HepG2 (cell line): ENCODE measurements around the gene C1orf185. TPM values are rescaled to one million over a fixed set of nuclear protein-coding genes. Genes with fewer than 3 reads are reported as not detected.
"Not testable (repeated sequence)": the region's sequence is repeated elsewhere in the genome, so short reads cannot be mapped to it uniquely, and the experiment has no call there.

Experiments used
- ATAC-seq: fragments of 200-7000 bp; cut with Tn5 transposase; 3 replicates; pipeline ENCODE4 v1.9.1; 2020; ENCODE audit warnings: mild to moderate bottlenecking, moderate library complexity
- BruUV-seq: library from RNA; stranded (reverse); fragments of 400-500 nt; replicated peaks from 2 replicates; lab custom pipeline; 2021; lab: Mats Ljungman, UMichigan
- CTCF ChIA-PET: fragments of 300-600 bp; formaldehyde crosslinking; extraction: SDS; loops from one replicate; lab custom pipeline; 2021; ENCODE audit warnings: low total read pairs, inconsistent platforms, low intra/inter-chr PET ratio; lab: Yijun Ruan, JAX
- POLR2A ChIA-PET: fragments of 350-600 bp; sonication (Branson Sonifier 250); formaldehyde crosslinking; loops from one replicate; lab custom pipeline; 2020; ENCODE audit warnings: antibody characterized with exemption, inconsistent platforms; lab: Yijun Ruan, JAX
- DNase-seq: peaks from one replicate; pipeline ENCODE4 v3.0.0-alpha.2; 2015; ENCODE audit warnings: low spot score
- FAIRE-seq: peaks from 3 replicates; lab custom pipeline; 2011; peaks lifted over from hg19 to GRCh38; lab: Jason Lieb, UNC
- H2AFZ ChIP-seq: one replicate; pipeline ENCODE4 v1.6.1; 2011; ENCODE audit warnings: low read length, inconsistent platforms
- H3K27ac ChIP-seq: fragments of 300-600 bp; 3 replicates; pipeline ENCODE4 v1.8.0; 2011; ENCODE audit warnings: mixed run types, mild to moderate bottlenecking, mixed read lengths, low read length, inconsistent platforms; ENCODE audit not compliant: insufficient read depth; ENCODE audit errors: extremely low read length
- H3K27me3 ChIP-seq, 2 experiments: fragments of 200-600 bp in 1 of 2; 2 replicates in 1 of 2; 3 replicates in 1 of 2; pipeline versions ENCODE4 v1.6.0 to v1.8.0; 2011; ENCODE audit warnings: low read length in 2 of 2, mild to moderate bottlenecking in 2 of 2, moderate library complexity in 2 of 2, inconsistent platforms in 1 of 2; ENCODE audit not compliant: insufficient read depth in 2 of 2, control insufficient read depth in 1 of 2
- H3K36me3 ChIP-seq, 2 experiments: fragments of 200-600 bp in 1 of 2; replicated peaks in 1 of 2; 2 replicates in 1 of 2; 3 replicates in 1 of 2; pipeline versions ENCODE4 v1.5.1 to v1.8.0; 2011; ENCODE audit warnings: low read length in 2 of 2, inconsistent platforms in 1 of 2; ENCODE audit not compliant: insufficient read depth in 2 of 2, control insufficient read depth in 1 of 2
- H3K4me1 ChIP-seq: 2 replicates; pipeline ENCODE4 v1.5.1; 2012; ENCODE audit warnings: low read length, inconsistent platforms; ENCODE audit not compliant: insufficient read depth
- H3K4me2 ChIP-seq: 2 replicates; pipeline ENCODE4 v1.6.0; 2011; ENCODE audit warnings: low read depth, low read length, inconsistent platforms
- H3K4me3 ChIP-seq, 3 experiments: fragments of 200-600 bp in 1 of 3; sonication (generic), shearing (Covaris generic) in 1 of 3; replicated peaks in 1 of 3; 2 replicates each; pipeline ENCODE4 v1.5.1; 2011 to 2016; ENCODE audit warnings: low read length in 3 of 3, inconsistent platforms in 2 of 3, low read depth in 2 of 3, mild to moderate bottlenecking in 2 of 3, control low read depth in 1 of 3, mixed read lengths in 1 of 3; ENCODE audit not compliant: insufficient read depth in 1 of 3
- H3K79me2 ChIP-seq: one replicate; pipeline ENCODE4 v1.6.1; 2011; ENCODE audit warnings: low read length, inconsistent platforms; ENCODE audit not compliant: insufficient read depth
- H3K9ac ChIP-seq: 2 replicates; pipeline ENCODE4 v1.6.0; 2011; ENCODE audit warnings: mild to moderate bottlenecking, low read depth, low read length, inconsistent platforms; ENCODE audit not compliant: insufficient read depth
- H3K9me3 ChIP-seq: 2 replicates; pipeline ENCODE4 v1.5.1; 2012; ENCODE audit warnings: mild to moderate bottlenecking, low read length
- H4K20me1 ChIP-seq: 2 replicates; pipeline ENCODE4 v1.6.0; 2011; ENCODE audit warnings: inconsistent platforms, mild to moderate bottlenecking, low read length, moderate library complexity; ENCODE audit not compliant: insufficient read depth
- EZH2 ChIP-seq: conservative IDR thresholded peaks from 2 replicates; pipeline ENCODE4 v1.6.1; 2012; ENCODE audit warnings: mild to moderate bottlenecking, low read depth, low read length, moderate library complexity
- FOXA1 ChIP-seq, 2 experiments: fragments of 450-650 bp in 1 of 2; sonication (generic) in 1 of 2; formaldehyde crosslinking in 1 of 2; IDR thresholded peaks; 2 replicates each; pipeline versions ENCODE4 v1.4.0 to v1.6.1; 2016 to 2020; ENCODE audit warnings: missing genetic modification reagents in 1 of 2
- HNF1B ChIP-seq: sonication (generic); formaldehyde crosslinking; IDR thresholded peaks from 2 replicates; pipeline ENCODE4 v1.5.1; 2020; ENCODE audit warnings: mild to moderate bottlenecking, moderate library complexity, missing genetic modification reagents
- HNF4A ChIP-seq: sonication (generic); formaldehyde crosslinking; IDR thresholded peaks from 2 replicates; pipeline ENCODE4 v1.4.0; 2020; ENCODE audit warnings: missing genetic modification reagents
- MTF1 ChIP-seq: sonication (generic); formaldehyde crosslinking; IDR thresholded peaks from 2 replicates; pipeline ENCODE4 v1.5.0; 2020; ENCODE audit warnings: missing genetic modification reagents
- NCOA2 ChIP-seq: sonication (generic); formaldehyde crosslinking; IDR thresholded peaks from 2 replicates; pipeline ENCODE4 v1.8.0; 2022; ENCODE audit warnings: inconsistent platforms
- PCBP1 ChIP-seq: fragments of 200-400 bp; formaldehyde crosslinking; IDR thresholded peaks from 2 replicates; pipeline ENCODE4 v1.6.1; 2017; ENCODE audit warnings: mild to moderate bottlenecking, low read depth, low read length, borderline replicate concordance
- PREB ChIP-seq: sonication (generic); formaldehyde crosslinking; IDR thresholded peaks from 2 replicates; pipeline ENCODE4 v1.4.0; 2020; ENCODE audit warnings: missing genetic modification reagents
- RORA ChIP-seq: sonication (generic); formaldehyde crosslinking; IDR thresholded peaks from 2 replicates; pipeline ENCODE4 v1.5.0; 2020; ENCODE audit warnings: mild to moderate bottlenecking, missing genetic modification reagents, moderate library complexity
- SYNCRIP ChIP-seq: fragments of 200-400 bp; formaldehyde crosslinking; IDR thresholded peaks from 2 replicates; pipeline ENCODE4 v1.6.1; 2018; ENCODE audit warnings: mild to moderate bottlenecking, low read depth, low read length; ENCODE audit not compliant: insufficient read depth
- ZMYM4 ChIP-seq: sonication (generic); formaldehyde crosslinking; IDR thresholded peaks from 2 replicates; pipeline ENCODE4 v1.8.1; 2023; ENCODE audit warnings: mild to moderate bottlenecking, missing genetic modification reagents
- ZNF552 ChIP-seq: sonication (generic); formaldehyde crosslinking; IDR thresholded peaks from 2 replicates; pipeline ENCODE4 v1.9.0; 2022; ENCODE audit warnings: missing genetic modification reagents, mild to moderate bottlenecking, borderline replicate concordance
- ZNF652 ChIP-seq: IDR thresholded peaks from 2 replicates; pipeline ENCODE4 v1.6.1; 2016; ENCODE audit warnings: low read depth, borderline replicate concordance
- ZNF670 ChIP-seq: sonication (generic); formaldehyde crosslinking; IDR thresholded peaks from 2 replicates; pipeline ENCODE4 v1.8.0; 2022; ENCODE audit warnings: mild to moderate bottlenecking, missing genetic modification reagents, borderline replicate concordance
- ZNF7 ChIP-seq: IDR thresholded peaks from 2 replicates; pipeline ENCODE4 v1.6.1; 2016; ENCODE audit warnings: missing biosample characterization, missing genetic modification reagents
- ZSCAN30 ChIP-seq: sonication (generic); formaldehyde crosslinking; IDR thresholded peaks from 2 replicates; pipeline ENCODE4 v1.5.0; 2020; ENCODE audit warnings: mild to moderate bottlenecking, missing genetic modification reagents
- WGBS: methylation state at CpG from one replicate; pipeline ENCODE4 v1.1.6; 2017; ENCODE audit warnings: low lambda C conversion rate; 5-methylcytosine and 5-hydroxymethylcytosine counted together
- in situ Hi-C: cut with HindIII; loops from 2 replicates; pipeline ENCODE4 v1.10.0; 2017; ENCODE audit warnings: low pct_unique_long_range_greater_than_20kb; ENCODE audit not compliant: extremely low pct_ligation_motif_present
- intact Hi-C: fragments of 100-400 bp; cut with micrococcal nuclease; formaldehyde crosslinking; loops from one replicate; pipeline ENCODE4 v1.10.0; 2022; ENCODE audit not compliant: unreplicated experiment
- polyA plus RNA-seq, 8 experiments: library from polyadenylated mRNA; depleted of rRNA in 3 of 8; stranded (reverse) in 7 of 8; unstranded in 1 of 8; fragments of >200 nt; fragmentation: Illumina TruSeq in 4 of 8; extraction: Trizol in 4 of 8; gene quantifications; 2 replicates each; pipeline versions ENCODE4 v1.2.1 to v1.2.3, GENCODE V29; 2011 to 2016; ENCODE audit warnings: low read depth in 4 of 8, missing spikeins in 1 of 8, mixed read lengths in 1 of 8; ENCODE audit not compliant: insufficient read depth in 1 of 8
- total RNA-seq, 5 experiments: library from RNA; depleted of rRNA; stranded (reverse); fragments of >200 nt; fragmentation: Illumina TruSeq; extraction: Trizol; gene quantifications; 2 replicates each; pipeline ENCODE4 v1.2.3, GENCODE V29; 2016; ENCODE audit warnings: low read depth in 1 of 5

The C1orf185 gene
- total and polyA plus RNA-seq, 2 of the 13 experiments (the other 11 are each of a cell fraction or from before 2014, with no cell fraction given): not detected

GRCh38 chr1:51133045-51133444, 31.0 kb downstream of the C1orf185 start:
- Histone ChIP-seq H3K79me2 (no peaks in the 10 kb centered on the region), H3K36me3 (no peaks in the 10 kb centered on the region), H2AFZ (no peak overlapping the region), H3K4me1 (no peaks in the 10 kb centered on the region), H3K9me3 (no peaks in the 10 kb centered on the region; the same call in 1 of the 2 replicates), H4K20me1 (no peaks in the 10 kb centered on the region)
- no peak for DNase-seq
- CTCF ChIA-PET: no interaction called here
- in situ Hi-C loops: no loop called here
- no peak for ATAC-seq
- no TSS peak for BruUV-seq
- TF ChIP-seq NCOA2 (CRISPR knock-in tag): no peak
- no peak for TF ChIP-seq ZSCAN30 (CRISPR knock-in tag)
- no peak for TF ChIP-seq HNF4A (CRISPR knock-in tag)
- no peak for TF ChIP-seq MTF1 (CRISPR knock-in tag)
- no peak for TF ChIP-seq EZH2
- no peak for TF ChIP-seq HNF1B
- no peak for TF ChIP-seq RORA (CRISPR knock-in tag)
- no peak for TF ChIP-seq ZMYM4 (CRISPR knock-in tag)
- TF ChIP-seq FOXA1 (IDR thresholded peaks at IDR 0.05): no peak
- TF ChIP-seq FOXA1 (CRISPR knock-in tag; IDR thresholded peaks at IDR 0.05): no peak
- no peak for TF ChIP-seq PREB (CRISPR knock-in tag)
- no peak for TF ChIP-seq SYNCRIP
- no peak for TF ChIP-seq ZNF7 (CRISPR knock-in tag)
- TF ChIP-seq ZNF552 (CRISPR knock-in tag): no peak
- no peak for TF ChIP-seq ZNF652
- TF ChIP-seq PCBP1: no peak
- TF ChIP-seq ZNF670 (CRISPR knock-in tag): no peak
- TF ChIP-seq, all 625 proteins: peak for 0
- POLR2A ChIA-PET: no interaction called here
- Histone ChIP-seq H3K4me2 (no peak overlapping the region), H3K9ac (no peak overlapping the region), H3K27me3 (no peaks in the 10 kb centered on the region; a peak in 1 of 5 replicates), H3K4me3 (no peak overlapping the region), H3K27ac (no peak overlapping the region)
- no peak for FAIRE-seq
- intact Hi-C loops: no loop called here
- WGBS: 23% methylated on average over 2 of the region's 2 CpGs

DNA sequence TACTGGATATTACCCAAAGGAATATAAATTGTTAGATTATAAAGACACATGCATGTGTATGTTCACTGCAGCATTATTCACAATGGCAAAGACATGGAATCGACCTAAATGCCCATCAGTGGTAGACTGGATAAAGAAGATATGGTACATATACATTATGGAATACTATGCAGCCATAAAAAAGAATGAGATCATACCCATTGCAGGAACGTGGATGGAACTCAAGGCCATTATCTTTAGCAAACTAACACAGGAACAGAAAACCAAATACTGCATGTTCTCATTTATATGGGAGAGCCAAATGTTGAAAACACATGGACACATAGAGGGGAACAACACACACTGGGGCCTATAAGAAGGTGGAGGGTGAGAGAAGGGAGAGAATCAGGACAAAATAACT, 35.7 kb downstream of the C1orf185 start:
- CTCF ChIA-PET, H3K27ac ChIP-seq, H3K79me2 ChIP-seq, H3K9me3 ChIP-seq, H2AFZ ChIP-seq, POLR2A ChIA-PET, in situ Hi-C loops, BruUV-seq, H3K36me3 ChIP-seq, H3K9ac ChIP-seq, DNase-seq, H4K20me1 ChIP-seq, H3K4me3 ChIP-seq, H3K4me1 ChIP-seq, H3K27me3 ChIP-seq, intact Hi-C loops, ATAC-seq, H3K4me2 ChIP-seq, FAIRE-seq: not testable (repeated sequence)
- WGBS: 0% methylated on average over 2 of the region's 2 CpGs
